Stomach (tissue), 9 donors: ENCODE data around the gene SORCS2. TPM values are rescaled to one million over a fixed set of nuclear protein-coding genes. Genes with fewer than 3 reads are reported as not detected.
A peak's percentile ranks its signal among the peaks of the same experiment; 100 is the strongest.

Experiments
- DNase-seq, 2 donors: peaks; one replicate each; pipeline versions ENCODE4 v3.0.0 to v3.0.0-alpha.2; 2013 to 2019
- H3K27ac ChIP-seq, 5 donors: fragments of 200-600 bp in 4 of 5; sonication (generic) in 4 of 5; one replicate each; pipeline ENCODE4 v1.5.1; 2013 to 2019; ENCODE audit warnings: mild to moderate bottlenecking in 1 of 5, moderate library complexity in 1 of 5
- H3K27me3 ChIP-seq, 3 donors: fragments of 200-600 bp; sonication (generic); one replicate each; pipeline ENCODE4 v1.5.1; 2017 to 2019; ENCODE audit warnings: mixed run types in 1 of 3
- H3K36me3 ChIP-seq, 4 donors: fragments of 200-600 bp; sonication (generic); 1 replicate in 3 of 4; 2 replicates in 1 of 4; pipeline ENCODE4 v1.5.1; 2016 to 2019
- H3K4me1 ChIP-seq, 4 donors: fragments of 200-600 bp; sonication (generic); one replicate each; pipeline ENCODE4 v1.5.1; 2016 to 2019
- H3K4me3 ChIP-seq, 4 donors: fragments of 200-600 bp; sonication (generic) in 3 of 4; one replicate each; pipeline ENCODE4 v1.5.1; 2016 to 2019; ENCODE audit warnings: mild to moderate bottlenecking in 1 of 4
- H3K9me3 ChIP-seq, 4 donors: fragments of 200-600 bp; sonication (generic); one replicate each; pipeline ENCODE4 v1.5.1; 2016 to 2019
- CTCF ChIP-seq, 7 experiments: fragments of 450-650 bp in 4 of 7; fragments of 200-600 bp in 3 of 7; sonication (generic) in 3 of 7; IDR thresholded peaks; one replicate each; pipeline ENCODE4 v1.5.1; 2016 to 2019; ENCODE audit warnings: antibody characterized with exemption in 7 of 7, control low read depth in 2 of 7, mild to moderate bottlenecking in 1 of 7
- EP300 ChIP-seq: sonication (generic); formaldehyde crosslinking; IDR thresholded peaks from one replicate; pipeline ENCODE4 v1.6.1; 2017; ENCODE audit warnings: antibody characterized with exemption
- POLR2A ChIP-seq, 4 donors: fragments of 450-650 bp; IDR thresholded peaks; one replicate each; pipeline ENCODE4 v1.6.1; 2016; ENCODE audit warnings: antibody characterized with exemption in 4 of 4, control low read depth in 2 of 4, mild to moderate bottlenecking in 1 of 4, moderate library complexity in 1 of 4
- POLR2AphosphoS5 ChIP-seq, 3 donors: sonication (generic); formaldehyde crosslinking; IDR thresholded peaks; one replicate each; pipeline ENCODE4 v1.6.1; 2016; ENCODE audit warnings: antibody characterized with exemption in 3 of 3
- WGBS, 5 donors: extraction: QIAGEN DNeasy Blood & Tissue Kit in 3 of 5; methylation state at CpG; one replicate each; pipeline versions ENCODE4 v1.1.5 to v1.1.7; 2013 to 2018; 5-methylcytosine and 5-hydroxymethylcytosine counted together
- intact Hi-C: fragments of 100-400 bp; cut with DNase I; formaldehyde crosslinking; loops from one replicate; pipeline ENCODE4 v1.15.1; 2023; ENCODE audit warnings: low total_unique reads
- polyA plus RNA-seq, 3 donors: library from polyadenylated mRNA; stranded (reverse); fragments of 200-250 nt; gene quantifications; one replicate each; pipeline ENCODE4 v1.2.3, GENCODE V29; 2013
- total RNA-seq, 5 donors: library from RNA; depleted of rRNA; stranded (reverse); fragments of >200 nt; gene quantifications; one replicate each; pipeline versions ENCODE4 v1.1.0 to v1.2.3, GENCODE V29; 2014 to 2016
- donor health status: healthy with polysubstance abuse.
- donor health status: Bipolar disorder and iron deficiency.
- donor health status: healthy.

Gene SORCS2
- total and polyA plus RNA-seq, 8 donors: under 0.01 to 13.0 (median 0.50) TPM; not detected in 1

- WGBS, 5 donors: 72 to 89% (median 74%) methylated on average over 9 to 19 of the region's 19 CpGs
- Histone ChIP-seq H3K4me1 (peaks cover 0 to 13% (median 0%) of the 10 kb centered on the region in 4 donors), H3K27ac (no peak overlapping the region), H3K36me3 (no peaks in the 10 kb centered on the region), H3K27me3 (peaks cover 0 to 73% (median 34%) of the 10 kb centered on the region in 3 donors), H3K9me3 (no peaks in the 10 kb centered on the region), H3K4me3 (no peak overlapping the region)
- TF ChIP-seq POLR2A (IDR thresholded peaks at IDR 0.05): no peak
- peak in 1 of 2 donors; percentile 46 for DNase-seq
- intact Hi-C loops: no loop called here
Observed at GRCh38 chr4:7519638-7520376, 327.5 kb downstream of the SORCS2 start.

- H3K27ac ChIP-seq: no peak overlapping the region
- peaks cover 0 to 2% (median 0%) of the 10 kb centered on the region in 4 donors for H3K4me1 ChIP-seq
- 62 to 91% (median 71%) methylated on average over 4 to 6 of the region's 6 CpGs for WGBS, 5 donors
- peaks cover 0 to 78% (median 28%) of the 10 kb centered on the region in 3 donors for H3K27me3 ChIP-seq
- TF ChIP-seq POLR2AphosphoS5 (IDR thresholded peaks at IDR 0.05) (no peak), CTCF (IDR thresholded peaks at IDR 0.05) (no peak), POLR2A (IDR thresholded peaks at IDR 0.05) (no peak), EP300 (no peak)
- no peak overlapping the region for H3K4me3 ChIP-seq
- no peak for DNase-seq
- H3K36me3 ChIP-seq: no peaks in the 10 kb centered on the region
- H3K9me3 ChIP-seq: no peaks in the 10 kb centered on the region
- intact Hi-C loops: no loop called here
Observed at GRCh38 chr4:7521666-7522065, 329.3 kb downstream of the SORCS2 start.

GRCh38 chr4:7522452-7523220 lies 330.3 kb downstream of the SORCS2 start:
- TF ChIP-seq EP300 (no peak), CTCF (IDR thresholded peaks at IDR 0.05) (no peak), POLR2AphosphoS5 (IDR thresholded peaks at IDR 0.05) (no peak), POLR2A (IDR thresholded peaks at IDR 0.05) (no peak)
- Histone ChIP-seq H3K27me3 (peaks cover 0 to 81% (median 25%) of the 10 kb centered on the region in 3 donors), H3K4me3 (no peak overlapping the region), H3K9me3 (no peaks in the 10 kb centered on the region), H3K36me3 (no peaks in the 10 kb centered on the region), H3K4me1 (no peaks in the 10 kb centered on the region), H3K27ac (no peak overlapping the region)
- DNase-seq: no peak
- 67 to 76% (median 72%) methylated on average over 5 to 6 of the region's 6 CpGs for WGBS, 5 donors
- intact Hi-C loops: no loop called here

- Histone ChIP-seq H3K27me3 (peaks cover 0 to 81% (median 25%) of the 10 kb centered on the region in 3 donors), H3K36me3 (no peaks in the 10 kb centered on the region), H3K4me1 (no peaks in the 10 kb centered on the region), H3K27ac (no peak overlapping the region), H3K9me3 (no peaks in the 10 kb centered on the region), H3K4me3 (no peak overlapping the region)
- no peak for DNase-seq
- intact Hi-C loops: no loop called here
- 76 to 93% (median 85%) methylated on average over 7 to 12 of the region's 12 CpGs for WGBS, 5 donors
- TF ChIP-seq POLR2AphosphoS5 (IDR thresholded peaks at IDR 0.05): no peak
- TF ChIP-seq EP300: no peak
- no peak for TF ChIP-seq POLR2A (IDR thresholded peaks at IDR 0.05)
- TF ChIP-seq CTCF (IDR thresholded peaks at IDR 0.05): no peak
Observed at GRCh38 chr4:7523526-7523925, 331.2 kb downstream of the SORCS2 start.
